ENCODE measurements around the gene HRH1. TPM values are rescaled to one million over a fixed set of nuclear protein-coding genes. Genes with fewer than 3 reads are reported as not detected.
A peak's percentile ranks its signal among the peaks of the same experiment; 100 is the strongest.
"Not testable (repeated sequence)": the region's sequence is repeated elsewhere in the genome, so short reads cannot be mapped to it uniquely, and the experiment has no call there.

The HRH1 gene, protein sequence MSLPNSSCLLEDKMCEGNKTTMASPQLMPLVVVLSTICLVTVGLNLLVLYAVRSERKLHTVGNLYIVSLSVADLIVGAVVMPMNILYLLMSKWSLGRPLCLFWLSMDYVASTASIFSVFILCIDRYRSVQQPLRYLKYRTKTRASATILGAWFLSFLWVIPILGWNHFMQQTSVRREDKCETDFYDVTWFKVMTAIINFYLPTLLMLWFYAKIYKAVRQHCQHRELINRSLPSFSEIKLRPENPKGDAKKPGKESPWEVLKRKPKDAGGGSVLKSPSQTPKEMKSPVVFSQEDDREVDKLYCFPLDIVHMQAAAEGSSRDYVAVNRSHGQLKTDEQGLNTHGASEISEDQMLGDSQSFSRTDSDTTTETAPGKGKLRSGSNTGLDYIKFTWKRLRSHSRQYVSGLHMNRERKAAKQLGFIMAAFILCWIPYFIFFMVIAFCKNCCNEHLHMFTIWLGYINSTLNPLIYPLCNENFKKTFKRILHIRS
- 15.2 TPM for total RNA-seq (ENCODE audit: insufficient read depth, low replicate concordance)

GRCh38 chr3:11154036-11154952 is at the start of gene HRH1:
HRH1 (plus strand) TSS chr3:11154493; CDS start chr3:11259038, 104,545 bp downstream.
- DNase-seq (ENCODE audit: low spot score), result peak; percentile 30

- DNase-seq (ENCODE audit: low spot score), result not testable (repeated sequence)
Observed at GRCh38 chr3:11113316-11113715, 41.0 kb upstream of the HRH1 start.

DNA sequence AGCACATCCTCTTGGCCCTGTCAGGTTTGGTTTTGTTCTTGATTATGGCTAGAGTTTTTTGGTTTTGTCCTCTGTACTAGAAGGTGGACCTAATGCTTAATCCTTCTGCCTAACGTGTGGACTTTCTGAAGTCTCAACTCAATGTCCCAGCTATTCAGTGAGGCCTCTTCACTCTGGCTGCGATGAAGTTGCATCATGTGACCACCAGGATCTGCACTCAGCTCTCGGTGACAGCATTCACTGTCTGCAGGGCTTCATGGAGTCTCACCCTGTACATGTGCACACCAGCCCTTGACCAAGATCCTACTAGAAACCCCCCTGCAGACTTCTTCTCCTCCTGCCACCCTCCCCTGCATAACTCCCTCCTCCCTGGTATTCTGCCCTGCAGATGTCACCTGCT is 38.7 kb upstream of the HRH1 start:
- DNase-seq (ENCODE audit: low spot score), result no peak

- no peak for DNase-seq (ENCODE audit: low spot score)
Observed at GRCh38 chr3:11116336-11117059, 37.8 kb upstream of the HRH1 start.

- no peak for DNase-seq (ENCODE audit: low spot score)
Observed at GRCh38 chr3:11117591-11117990, 36.7 kb upstream of the HRH1 start.

DNA sequence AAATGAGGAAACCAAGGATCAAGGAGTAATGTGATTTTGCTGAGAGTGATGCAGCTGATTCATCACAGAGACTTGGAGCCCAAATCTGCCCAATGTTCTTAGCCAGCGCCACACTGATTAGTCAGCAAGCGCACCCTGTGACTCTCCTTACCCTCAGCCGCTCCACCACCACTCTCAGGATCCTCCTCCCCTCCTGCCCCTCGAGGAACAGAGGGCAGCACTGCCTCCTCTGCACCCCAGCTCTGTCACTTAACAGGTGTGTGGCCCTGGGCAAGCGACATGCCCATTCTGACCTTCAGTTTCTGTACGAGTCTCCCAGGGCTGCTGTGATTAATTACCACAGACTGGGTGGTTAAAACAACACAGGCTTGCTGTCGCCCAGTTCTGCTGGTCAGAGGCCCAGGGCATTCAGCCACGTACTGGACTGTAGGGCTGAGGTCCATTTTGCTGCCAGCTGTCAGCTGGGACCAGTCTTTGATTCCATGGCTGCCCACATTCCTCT is 36.1 kb upstream of the HRH1 start:
- DNase-seq (ENCODE audit: low spot score), result no peak

- no peak for DNase-seq (ENCODE audit: low spot score)
Observed at GRCh38 chr3:11120091-11120805, 34.0 kb upstream of the HRH1 start.

- DNase-seq (ENCODE audit: low spot score), result no peak
Observed at GRCh38 chr3:11126653-11127052, 27.6 kb upstream of the HRH1 start.

GRCh38 chr3:11128682-11129632 is 25.3 kb upstream of the HRH1 start:
- no peak for DNase-seq (ENCODE audit: low spot score)

DNA sequence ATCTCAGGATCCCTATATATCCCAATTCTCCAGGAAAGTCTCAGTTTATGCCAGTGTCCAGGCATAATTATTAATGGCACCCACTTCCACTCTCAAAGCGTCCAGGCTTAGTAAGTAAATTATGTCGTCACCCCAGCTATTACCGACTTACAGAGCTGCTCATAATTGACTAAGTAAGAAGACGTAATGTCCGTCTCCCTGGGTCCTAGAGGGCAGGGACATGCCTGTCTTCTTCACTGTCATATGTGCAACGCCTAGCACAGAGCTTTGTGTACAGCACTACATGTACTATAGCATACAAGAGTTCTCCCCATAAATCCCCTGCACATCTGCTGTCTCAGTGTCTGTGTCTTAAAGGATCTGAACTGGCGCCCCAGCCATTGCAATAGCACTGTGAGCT is 23.9 kb upstream of the HRH1 start:
- no peak for DNase-seq (ENCODE audit: low spot score)

DNA sequence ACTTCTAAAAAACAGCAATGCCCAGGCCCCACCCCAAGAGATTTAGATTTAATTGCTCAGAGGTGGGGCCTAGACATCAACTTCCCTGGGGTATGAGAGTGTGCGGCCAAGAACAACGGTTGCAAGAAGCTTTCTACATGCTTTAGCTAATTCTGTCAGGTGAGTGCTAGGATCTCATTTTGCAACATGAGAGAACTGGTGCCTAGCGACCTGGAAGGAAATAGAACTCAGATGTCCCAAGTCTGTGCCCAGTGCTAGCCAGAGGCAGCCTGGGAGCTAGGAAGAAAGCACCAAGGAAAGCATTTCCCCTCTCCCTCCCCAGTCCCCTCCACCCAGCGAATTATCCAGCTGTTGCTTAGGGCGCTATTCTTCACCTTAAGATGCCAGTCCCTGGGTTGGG is 22.9 kb upstream of the HRH1 start:
- DNase-seq (ENCODE audit: low spot score), result no peak

DNA sequence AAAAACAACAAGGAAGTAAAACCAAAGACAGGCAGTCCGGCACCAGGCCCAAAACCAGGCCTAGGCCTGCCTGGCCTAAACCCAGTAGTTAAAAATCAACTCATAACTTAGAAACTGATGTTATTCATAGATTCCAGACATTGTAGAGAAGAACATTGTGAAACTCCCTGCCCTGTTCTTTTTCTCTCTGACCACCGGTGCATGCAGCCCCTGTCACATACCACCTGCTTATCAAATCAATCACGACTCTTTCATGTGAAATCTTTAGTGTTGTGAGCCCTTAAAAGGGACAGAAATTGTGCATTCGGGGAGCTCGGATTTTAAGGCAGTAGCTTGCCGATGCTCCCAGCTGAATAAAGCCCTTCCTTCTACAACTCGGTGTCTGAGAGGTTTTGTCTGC is 22.4 kb upstream of the HRH1 start:
- not testable (repeated sequence) for DNase-seq (ENCODE audit: low spot score)

DNA sequence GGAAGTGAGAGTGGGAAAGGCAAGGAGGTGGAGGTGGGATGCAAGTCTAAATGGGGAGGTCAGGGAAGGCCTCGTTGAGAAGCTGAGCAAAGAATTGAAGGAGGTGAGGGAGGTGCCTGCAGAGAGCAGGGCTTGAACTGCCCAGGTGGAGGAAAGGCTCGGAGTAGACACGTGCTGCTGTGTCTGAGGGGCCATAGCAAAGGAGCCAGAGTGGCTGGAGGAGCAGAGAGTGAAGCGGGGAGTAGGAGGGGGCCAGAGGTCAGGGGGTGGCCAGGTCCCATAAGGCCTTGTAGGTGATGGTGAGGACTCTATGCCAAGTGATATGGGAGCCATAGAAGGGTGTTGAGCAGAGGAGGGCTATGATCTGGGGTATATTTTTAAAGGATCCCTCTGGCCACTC is 21.4 kb upstream of the HRH1 start:
- DNase-seq (ENCODE audit: low spot score), result no peak

GRCh38 chr3:11134794-11135193 is 19.5 kb upstream of the HRH1 start:
- DNase-seq (ENCODE audit: low spot score), result no peak

GRCh38 chr3:11136116-11136515 is 18.2 kb upstream of the HRH1 start:
- DNase-seq (ENCODE audit: low spot score), result no peak

GRCh38 chr3:11136830-11137626 is 17.3 kb upstream of the HRH1 start:
- peak; percentile 78 for DNase-seq (ENCODE audit: low spot score)

GRCh38 chr3:11137627-11137959 is 16.7 kb upstream of the HRH1 start:
- no peak for DNase-seq (ENCODE audit: low spot score)

- no peak for DNase-seq (ENCODE audit: low spot score)
Observed at GRCh38 chr3:11138371-11138770, 15.9 kb upstream of the HRH1 start.

Data from umbilical cord (tissue), 2 donors.